ENCODE results near the gene METTL5. TPM values are rescaled to one million over a fixed set of nuclear protein-coding genes. Genes with fewer than 3 reads are reported as not detected.
"Not testable (repeated sequence)": the region's sequence is repeated elsewhere in the genome, so short reads cannot be mapped to it uniquely, and the experiment has no call there.

The METTL5 gene
- polyA plus RNA-seq, 1 of the 3 experiments (the other 2 are of a cell fraction) = 40.7 TPM

GRCh38 chr2:169867579-169867978, 42.9 kb upstream of the METTL5 start:
- Histone ChIP-seq H3K27ac (ENCODE audit: low read depth in 2 of 2, low read length in 1 of 2) (no peak overlapping the region), H3K9ac (no peak overlapping the region), H3K79me2 (ENCODE audit: insufficient read depth) (peaks cover 71% of the 10 kb centered on the region), H3K4me1 (ENCODE audit: control insufficient read depth in 1 of 2, insufficient read depth in 2 of 2, low read depth in 1 of 2, low read length in 1 of 2) (peaks cover 0 to 2% of the 10 kb centered on the region in 2 experiments; a peak in 2 of 4 replicates), H3K9me2 (no peaks in the 10 kb centered on the region), H4K20me1 (ENCODE audit: insufficient read depth) (0 out of 2 replicates have a peak, but pooled peaks cover 10% of the 10 kb centered on the region), H3K4me2 (no peak overlapping the region), H3K4me3 (ENCODE audit: low read depth in 2 of 2, low read length in 1 of 2) (no peak overlapping the region), H3F3A (replicated peaks; ENCODE audit: insufficient read depth) (peaks cover 10% of the 10 kb centered on the region), H3K9me3 (no peaks in the 10 kb centered on the region), H3K36me3 (replicated peaks in 1 of 2; ENCODE audit: control insufficient read depth in 1 of 2, insufficient read depth in 2 of 2, low read length in 1 of 2) (peaks cover 0 to 4% of the 10 kb centered on the region in 2 experiments), H3K27me3 (ENCODE audit: insufficient read depth) (no peaks in the 10 kb centered on the region), H2AFZ (ENCODE audit: low read depth) (no peak overlapping the region)
- DNase-seq = no peak
- CTCF ChIA-PET = no interaction called here
- POLR2A ChIA-PET = no interaction called here
- no peak for TF ChIP-seq FOXJ3 (CRISPR knock-in tag; IDR thresholded peaks at IDR 0.05)
- TF ChIP-seq FOXM1 (IDR thresholded peaks at IDR 0.05; ENCODE audit: low read depth) = no peak
- no peak for TF ChIP-seq ZBTB33 (IDR thresholded peaks at IDR 0.05; ENCODE audit: borderline replicate concordance, low read depth)
- TF ChIP-seq JUND (IDR thresholded peaks at IDR 0.05) = no peak
- no peak for TF ChIP-seq NFIC (IDR thresholded peaks at IDR 0.05; ENCODE audit: borderline replicate concordance)
- no peak for TF ChIP-seq MAX (IDR thresholded peaks at IDR 0.05; ENCODE audit: low read depth)
- TF ChIP-seq TAF1 (IDR thresholded peaks at IDR 0.05; ENCODE audit: borderline replicate concordance, low read depth, low read length) = no peak
- no peak for TF ChIP-seq RCOR1 (IDR thresholded peaks at IDR 0.05; ENCODE audit: low read length)
- TF ChIP-seq NRF1 (IDR thresholded peaks at IDR 0.05; ENCODE audit: low read depth, low read length) = no peak
- WGBS (ENCODE audit: low lambda C conversion rate) = 92% methylated on average over 3 of the region's 3 CpGs

GRCh38 chr2:169866230-169866629, 41.5 kb upstream of the METTL5 start:
- H3K27me3 ChIP-seq (ENCODE audit: insufficient read depth); H3K27ac ChIP-seq (ENCODE audit: low read depth in 2 of 2, low read length in 1 of 2); DNase-seq; POLR2A ChIA-PET; H3K9me3 ChIP-seq; H3K4me2 ChIP-seq; H3F3A ChIP-seq (replicated peaks; ENCODE audit: insufficient read depth); H3K36me3 ChIP-seq (replicated peaks in 1 of 2; ENCODE audit: control insufficient read depth in 1 of 2, insufficient read depth in 2 of 2, low read length in 1 of 2); H3K4me1 ChIP-seq (ENCODE audit: control insufficient read depth in 1 of 2, insufficient read depth in 2 of 2, low read depth in 1 of 2, low read length in 1 of 2); CTCF ChIA-PET; H2AFZ ChIP-seq (ENCODE audit: low read depth); H3K9ac ChIP-seq; H3K4me3 ChIP-seq (ENCODE audit: low read depth in 2 of 2, low read length in 1 of 2); H3K9me2 ChIP-seq: not testable (repeated sequence)
- Histone ChIP-seq H4K20me1 (ENCODE audit: insufficient read depth) (0 out of 2 replicates have a peak, but pooled peaks cover 12% of the 10 kb centered on the region), H3K79me2 (ENCODE audit: insufficient read depth) (peaks cover 75% of the 10 kb centered on the region)
- 96% methylated on average over 6 of the region's 6 CpGs for WGBS (ENCODE audit: low lambda C conversion rate)

- DNase-seq = no peak
- Histone ChIP-seq H3K4me2 (no peak overlapping the region), H3K9ac (no peak overlapping the region), H3K4me3 (ENCODE audit: low read depth in 2 of 2, low read length in 1 of 2) (no peak overlapping the region), H3K9me3 (no peaks in the 10 kb centered on the region), H3K27ac (ENCODE audit: low read depth in 2 of 2, low read length in 1 of 2) (no peak overlapping the region), H3K79me2 (ENCODE audit: insufficient read depth) (peaks cover 76% of the 10 kb centered on the region), H4K20me1 (ENCODE audit: insufficient read depth) (0 out of 2 replicates have a peak, but pooled peaks cover 12% of the 10 kb centered on the region), H3F3A (replicated peaks; ENCODE audit: insufficient read depth) (no peaks in the 10 kb centered on the region), H3K4me1 (ENCODE audit: control insufficient read depth in 1 of 2, insufficient read depth in 2 of 2, low read depth in 1 of 2, low read length in 1 of 2) (peaks cover 0 to 2% of the 10 kb centered on the region in 2 experiments; a peak in 2 of 4 replicates), H3K27me3 (ENCODE audit: insufficient read depth) (no peaks in the 10 kb centered on the region), H2AFZ (ENCODE audit: low read depth) (no peak overlapping the region), H3K36me3 (replicated peaks in 1 of 2; ENCODE audit: control insufficient read depth in 1 of 2, insufficient read depth in 2 of 2, low read length in 1 of 2) (peaks cover 0 to 9% of the 10 kb centered on the region in 2 experiments), H3K9me2 (no peaks in the 10 kb centered on the region)
- POLR2A ChIA-PET = no interaction called here
- 86% methylated on average over 2 of the region's 2 CpGs for WGBS (ENCODE audit: low lambda C conversion rate)
- TF ChIP-seq SIN3A (IDR thresholded peaks at IDR 0.05; ENCODE audit: borderline replicate concordance, low read depth, low read length) = no peak
- no peak for TF ChIP-seq RFX5 (IDR thresholded peaks at IDR 0.05; ENCODE audit: low read length)
- no peak for TF ChIP-seq NRF1 (IDR thresholded peaks at IDR 0.05; ENCODE audit: low read depth, low read length)
- CTCF ChIA-PET = interaction anchor here (0.6 to 1.3 kb wide), 2 partner anchors 8 to 141 kb away, joined by 3 read pairs; no protein-coding TSS in a partner anchor
Measured at GRCh38 chr2:169865492-169865891, 40.8 kb upstream of the METTL5 start.

All from SK-N-SH (cell line).